Stimulated activated CD8-positive, alpha-beta memory T cell treated with anti-CD3 and anti-CD28 coated beads, Interleukin-15, amount 100 ng/mL, for 48 hours (primary cell): ENCODE data around the gene BATF3.
"Not testable (repeated sequence)": the region's sequence is repeated elsewhere in the genome, so short reads cannot be mapped to it uniquely, and the experiment has no call there.

Source experiments
- DNase-seq, 2 donors: peaks; one replicate each; pipeline ENCODE4 v3.0.0-alpha.2; 2020; ENCODE audit warnings: low read depth in 2 of 2

BATF3 gene

GRCh38 chr1:212658250-212658649 lies 41.4 kb downstream of the BATF3 start:
- DNase-seq = not testable (repeated sequence)

- no peak for DNase-seq
Measured at GRCh38 chr1:212656730-212657129, 42.9 kb downstream of the BATF3 start.

GRCh38 chr1:212655668-212656440 lies 43.8 kb downstream of the BATF3 start:
- no peak for DNase-seq

GRCh38 chr1:212652609-212653008 lies 47.0 kb downstream of the BATF3 start:
- DNase-seq = no peak

GRCh38 chr1:212651977-212652376 lies 47.7 kb downstream of the BATF3 start:
- DNase-seq = no peak

- no peak for DNase-seq
Measured at GRCh38 chr1:212651521-212651920, 48.1 kb downstream of the BATF3 start.

GRCh38 chr1:212650228-212650627 lies 49.4 kb downstream of the BATF3 start:
- DNase-seq = no peak

- no peak for DNase-seq
Measured at GRCh38 chr1:212649020-212649419, 50.6 kb downstream of the BATF3 start.

- DNase-seq = no peak
Measured at GRCh38 chr1:212648431-212648830, 51.2 kb downstream of the BATF3 start.

GRCh38 chr1:212647004-212647403 lies 52.6 kb downstream of the BATF3 start:
- no peak for DNase-seq

- no peak for DNase-seq
Measured at GRCh38 chr1:212646588-212646987, 53.1 kb downstream of the BATF3 start.

GRCh38 chr1:212645546-212646543 lies 53.8 kb downstream of the BATF3 start:
- no peak for DNase-seq

GRCh38 chr1:212644866-212645545 lies 54.6 kb downstream of the BATF3 start:
- DNase-seq = no peak

- DNase-seq = no peak
Measured at GRCh38 chr1:212643877-212644276, 55.8 kb downstream of the BATF3 start.

GRCh38 chr1:212641956-212642355 lies 57.7 kb downstream of the BATF3 start:
- no peak for DNase-seq

GRCh38 chr1:212640223-212640878 lies 59.3 kb downstream of the BATF3 start:
- DNase-seq = no peak

- not testable (repeated sequence) for DNase-seq
Measured at GRCh38 chr1:212639524-212639923, 60.1 kb downstream of the BATF3 start.

- no peak for DNase-seq
Measured at GRCh38 chr1:212638492-212639151, 61.0 kb downstream of the BATF3 start.

GRCh38 chr1:212637902-212638301 lies 61.7 kb downstream of the BATF3 start:
- DNase-seq = no peak
